CD4-positive, alpha-beta T cell treated with Interleukin-6 for 4 hours (primary cell): ENCODE results near the gene SCAF1.

Source experiments
- DNase-seq: peaks from one replicate; pipeline ENCODE4 v3.0.0-alpha.2; 2020; ENCODE audit warnings: mixed read lengths

SCAF1 gene

DNA sequence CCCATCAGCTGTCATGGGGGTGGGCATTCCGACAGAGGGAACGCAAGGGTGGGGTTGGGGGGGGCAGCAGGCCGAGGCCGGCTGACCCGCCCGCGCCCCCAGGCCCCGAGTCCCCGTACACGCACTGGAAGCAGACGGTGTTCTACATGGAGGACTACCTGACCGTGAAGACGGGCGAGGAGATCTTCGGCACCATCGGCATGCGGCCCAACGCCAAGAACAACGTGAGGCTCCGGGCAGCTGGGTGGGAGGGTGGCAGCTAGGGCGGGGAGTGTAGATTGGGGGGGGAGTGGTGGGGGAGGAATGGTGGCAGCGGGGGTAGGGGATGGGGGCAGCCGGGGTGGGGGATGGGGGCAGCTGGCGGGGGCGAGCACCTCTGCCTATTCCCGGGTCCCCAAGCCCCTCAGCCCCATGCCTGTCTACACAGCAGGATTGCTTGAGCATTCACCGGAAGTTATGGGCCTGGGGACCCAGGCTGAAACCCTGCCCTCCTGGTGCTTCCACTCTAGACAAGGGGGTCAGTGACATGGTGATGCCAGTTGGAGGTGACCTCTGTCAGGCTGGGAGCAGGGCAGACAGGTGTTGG is 44.6 kb downstream of the SCAF1 start:
- DNase-seq = no peak

DNA sequence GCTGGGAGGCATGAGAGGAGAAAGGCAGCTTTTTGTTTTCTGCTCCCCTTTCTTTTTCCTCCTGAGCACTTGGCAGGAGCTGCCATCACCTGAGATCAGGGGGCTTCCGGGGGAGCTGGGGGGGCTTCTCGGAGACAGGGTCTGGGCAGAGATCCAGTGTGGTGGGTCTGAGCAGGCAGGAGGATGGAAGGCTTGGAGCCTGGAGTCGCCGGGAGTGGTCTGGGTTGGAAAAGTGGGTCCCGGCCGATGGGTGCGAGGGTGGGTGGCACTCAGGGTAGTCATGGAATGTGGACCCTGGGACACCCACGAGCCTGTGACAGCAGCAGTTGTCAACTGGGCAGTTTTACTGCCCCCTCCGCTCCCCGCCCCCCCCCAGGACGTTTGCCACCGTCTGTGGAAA is 45.1 kb downstream of the SCAF1 start:
- DNase-seq = no peak

DNA sequence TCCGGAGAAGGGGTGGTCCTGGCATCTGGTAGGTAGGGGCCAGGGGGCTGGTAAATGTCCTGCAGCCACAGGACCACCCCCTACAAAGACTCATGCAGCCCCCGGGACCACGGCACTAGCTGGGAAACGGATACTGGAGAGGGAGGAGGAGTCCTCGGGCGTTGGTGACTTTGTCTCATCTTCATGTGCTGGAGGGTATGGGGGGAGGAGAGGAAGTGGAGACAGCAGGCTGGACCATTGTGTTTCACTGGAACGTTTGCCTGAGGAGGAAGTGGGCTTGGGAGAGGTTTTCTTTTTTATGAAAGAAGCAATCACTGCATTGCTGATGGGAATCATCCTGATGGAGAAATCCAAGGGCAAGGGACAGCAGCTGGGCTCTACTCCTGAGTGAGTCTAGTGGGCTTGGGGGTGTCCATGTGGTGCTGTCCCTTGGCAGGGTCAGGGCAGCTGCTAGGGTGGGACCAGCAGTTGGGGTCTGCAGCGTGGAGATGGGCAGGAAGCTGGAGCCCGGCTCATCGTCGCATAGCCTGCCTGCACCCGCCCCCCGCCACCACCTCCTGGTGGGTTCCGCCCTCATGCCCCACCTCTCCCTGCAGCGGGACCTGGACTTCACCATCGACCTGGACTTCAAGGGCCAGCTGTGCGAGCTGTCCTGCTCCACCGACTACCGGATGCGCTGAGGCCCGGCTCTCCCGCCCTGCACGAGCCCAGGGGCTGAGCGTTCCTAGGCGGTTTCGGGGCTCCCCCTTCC is 45.7 kb downstream of the SCAF1 start:
- DNase-seq = no peak

DNA sequence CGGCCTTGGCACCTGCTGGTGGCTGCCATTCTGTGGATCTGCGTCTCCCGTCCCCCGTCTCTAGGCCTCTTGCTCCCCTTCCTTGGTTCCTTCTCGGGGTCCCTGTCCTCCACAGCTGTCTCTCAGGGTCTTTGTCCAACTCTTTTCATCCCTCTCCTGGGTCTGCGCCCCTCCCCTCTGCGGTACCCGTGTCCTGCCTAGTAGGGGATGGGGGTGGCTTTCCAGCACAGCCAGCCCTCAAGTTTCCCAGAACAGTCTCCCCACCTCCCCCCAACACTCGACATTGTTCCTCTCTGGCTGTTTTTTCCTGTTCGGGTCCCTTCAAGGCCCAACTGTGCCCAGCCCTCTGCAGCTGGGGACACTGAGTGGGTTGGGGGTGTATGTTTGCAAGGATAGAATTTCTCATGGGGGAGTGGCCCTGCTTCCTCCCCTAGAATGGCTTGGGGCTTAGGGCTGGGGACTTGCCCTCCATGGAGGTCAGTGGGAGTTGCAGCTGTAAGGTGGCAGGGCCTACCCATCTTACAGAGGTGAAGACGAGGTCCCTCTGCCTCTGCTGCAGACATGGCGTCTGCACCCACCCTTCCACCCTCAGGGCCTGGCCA is 46.6 kb downstream of the SCAF1 start:
- no peak for DNase-seq

DNA sequence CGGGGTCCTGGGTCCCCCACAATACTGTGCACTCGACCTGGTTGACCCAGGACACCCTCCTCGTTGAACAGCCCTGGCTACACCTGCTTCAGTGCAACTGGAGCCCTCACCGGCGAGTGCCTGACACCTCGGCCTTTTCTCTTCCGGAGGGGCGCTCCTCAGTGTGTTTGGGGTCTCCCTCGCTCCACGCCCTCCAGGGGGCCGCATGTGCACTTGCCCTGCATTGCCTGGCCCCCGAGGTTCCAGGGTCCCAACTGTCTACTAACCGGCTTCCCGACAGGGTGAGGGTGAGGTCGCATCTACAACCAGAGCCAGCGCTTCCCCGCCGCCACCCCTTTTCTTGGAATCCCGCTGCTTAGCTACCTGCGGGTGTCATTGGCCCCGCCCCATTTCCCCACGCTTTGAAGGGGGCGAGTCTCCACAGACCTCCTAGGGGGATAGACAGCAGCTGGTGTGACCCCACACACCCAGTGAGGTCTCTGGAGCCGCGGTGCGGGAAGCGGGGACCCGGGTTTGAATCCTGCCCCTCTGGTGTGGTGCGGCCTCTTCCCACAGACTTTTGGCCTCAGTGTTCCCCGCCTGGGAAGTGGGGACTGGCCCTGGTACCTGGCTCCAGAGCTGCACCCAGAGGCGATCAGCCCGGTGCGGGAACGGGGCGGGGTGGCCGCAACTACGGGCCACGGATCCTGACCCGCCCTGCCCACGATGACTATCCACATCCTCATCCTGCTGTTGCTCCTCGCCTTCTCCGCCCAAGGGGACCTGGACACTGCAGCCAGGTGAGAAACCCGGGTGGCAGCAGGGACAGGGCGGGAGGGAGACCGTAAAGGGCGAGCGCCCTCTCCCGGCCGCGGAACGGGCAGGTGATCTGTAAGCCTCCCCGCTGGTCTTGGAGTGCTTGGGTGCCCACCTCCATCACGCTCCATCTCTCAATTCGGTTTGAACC is 47.4 kb downstream of the SCAF1 start, which contains the start of gene ADM5:
Gene ADM5 (plus strand): TSS at position 462 of the 946 bp plus-strand sequence. CDS start 244 bp downstream, at position 706.
- peak; percentile 58 for DNase-seq

DNA sequence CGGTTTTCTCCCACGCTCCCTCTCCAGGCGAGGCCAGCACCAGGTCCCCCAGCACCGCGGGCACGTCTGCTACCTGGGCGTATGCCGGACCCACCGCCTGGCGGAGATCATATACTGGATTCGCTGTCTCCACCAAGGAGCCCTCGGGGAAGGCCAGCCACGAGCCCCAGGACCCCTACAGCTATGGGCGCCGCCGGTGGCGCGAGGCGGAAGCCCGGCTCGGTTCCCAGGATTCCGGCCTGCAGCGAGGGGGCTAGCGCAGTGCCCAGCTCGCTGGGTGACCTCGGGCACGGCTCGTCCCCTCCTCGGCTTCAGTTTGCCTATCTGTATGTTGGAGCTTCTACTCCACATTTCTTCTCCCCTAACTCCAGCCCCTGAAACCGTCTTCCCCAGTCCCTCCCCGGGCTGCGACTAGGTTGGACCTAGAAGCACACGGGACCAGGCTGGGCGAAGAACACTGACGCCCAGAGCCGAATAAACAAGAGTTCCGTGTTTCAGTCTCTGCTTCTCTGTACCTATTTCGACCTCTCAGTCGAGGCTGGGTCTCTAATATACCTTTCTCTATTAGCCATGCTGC is 48.2 kb downstream of the SCAF1 start:
- DNase-seq = no peak

DNA sequence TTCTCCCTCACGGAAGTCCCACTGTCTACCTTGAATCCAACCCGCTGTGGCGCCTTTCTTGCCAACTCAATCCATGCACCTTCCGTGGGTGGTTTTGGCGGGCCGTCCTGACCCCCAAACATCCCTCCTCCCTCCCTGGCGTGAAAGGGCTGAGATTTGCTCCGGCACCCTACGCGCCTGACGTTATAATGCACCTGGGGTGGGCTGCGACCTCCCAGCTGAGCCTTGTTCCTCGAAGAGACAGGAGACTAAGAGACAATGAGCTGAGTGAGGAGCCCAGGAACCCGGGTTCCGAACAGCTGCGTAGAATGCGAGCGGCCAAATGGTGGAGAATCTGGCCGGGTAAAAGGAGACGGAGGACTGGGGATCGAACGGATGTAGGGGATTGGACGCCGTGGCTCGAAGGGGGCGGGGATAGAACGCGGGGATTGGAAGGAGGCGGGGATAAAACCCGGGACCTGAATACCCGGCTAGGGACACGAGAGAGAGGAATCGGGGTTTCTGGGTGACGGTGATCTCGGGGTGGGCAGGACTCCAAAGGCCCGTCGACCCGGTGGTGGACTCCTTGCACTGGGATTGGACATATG is 48.7 kb downstream of the SCAF1 start, which contains the start of gene CPT1C:
Gene CPT1C (plus strand): TSS at position 461 of the 587 bp plus-strand sequence. CDS start 1,137 bp downstream, outside the sequence.
- peak; percentile 79 for DNase-seq

DNA sequence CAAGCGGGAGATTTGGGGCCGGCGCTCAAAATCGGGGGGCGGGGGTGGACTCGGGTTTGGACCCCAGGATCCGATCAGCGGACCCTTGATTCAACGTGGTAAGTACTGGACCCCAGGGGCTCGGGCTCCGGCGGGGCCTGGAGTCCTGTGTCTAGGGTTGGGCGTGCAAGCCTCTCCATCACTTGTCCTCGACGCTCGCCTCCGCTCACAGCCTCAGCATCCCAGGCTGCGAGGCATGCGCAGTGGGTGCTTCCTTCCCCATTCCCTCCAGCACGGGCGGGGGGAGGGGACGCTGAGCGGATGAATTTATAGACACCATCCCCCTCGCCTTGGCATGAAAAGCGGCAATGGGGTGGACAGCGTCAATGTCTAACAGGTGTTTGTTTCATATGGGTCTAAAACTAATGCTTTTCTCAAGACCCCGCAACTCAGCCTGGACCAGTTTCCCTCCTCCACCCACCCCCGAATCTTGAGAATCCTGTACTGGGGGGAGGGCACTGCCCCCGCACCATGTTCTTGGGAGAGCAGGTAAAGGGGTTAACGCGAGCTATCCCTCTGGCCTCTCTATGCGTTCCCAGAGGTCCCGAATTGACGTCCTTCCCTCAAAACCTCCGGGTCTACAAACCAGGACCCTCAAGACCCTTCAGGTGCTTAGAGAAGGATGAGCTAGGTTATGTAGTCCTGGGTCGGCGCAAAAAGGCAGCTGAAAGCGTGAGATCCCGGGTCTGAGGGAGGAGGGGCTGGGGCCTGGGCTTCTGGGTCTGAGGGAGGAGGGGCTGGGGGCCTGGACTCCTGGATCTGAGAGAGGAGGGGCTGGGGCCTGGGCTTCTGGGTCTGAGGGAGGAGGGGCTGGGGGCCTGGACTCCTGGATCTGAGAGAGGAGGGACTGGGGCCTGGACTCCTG is 49.5 kb downstream of the SCAF1 start:
- peak; percentile 65 for DNase-seq

DNA sequence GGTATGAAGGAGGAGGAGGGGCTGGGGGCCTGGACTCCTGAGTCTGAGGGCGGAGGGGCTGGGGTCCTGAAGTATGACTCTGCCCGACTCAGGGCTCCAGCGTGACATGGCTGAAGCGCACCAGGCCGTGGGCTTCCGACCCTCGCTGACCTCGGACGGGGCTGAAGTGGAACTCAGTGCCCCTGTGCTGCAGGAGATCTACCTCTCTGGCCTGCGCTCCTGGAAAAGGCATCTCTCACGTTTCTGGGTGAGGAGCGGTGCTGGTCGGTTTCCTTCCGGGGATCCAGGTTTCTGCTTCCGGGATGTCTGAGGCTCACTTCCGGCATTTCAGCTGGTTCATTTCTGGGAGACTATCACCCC is 50.1 kb downstream of the SCAF1 start:
- DNase-seq = no peak

DNA sequence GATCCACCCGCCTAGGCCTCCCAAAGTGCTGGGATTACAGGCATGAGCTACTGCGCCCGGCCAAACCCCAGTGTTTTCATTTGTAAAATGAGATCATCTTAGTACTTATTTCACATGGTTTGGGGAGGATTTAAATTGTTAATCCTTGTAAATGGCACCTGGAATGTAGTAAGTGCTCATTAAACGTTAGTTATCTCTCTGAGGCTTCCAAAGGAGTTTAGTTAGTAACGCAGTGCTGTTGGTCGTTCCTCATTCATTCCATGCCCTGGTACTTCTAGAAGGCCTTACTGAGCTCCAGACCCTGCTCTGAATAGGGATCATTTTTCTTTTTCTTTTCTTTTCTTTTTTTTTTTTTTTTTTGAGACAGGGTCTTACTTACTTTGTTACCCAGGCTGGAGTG is 54.1 kb downstream of the SCAF1 start:
- no peak for DNase-seq

DNA sequence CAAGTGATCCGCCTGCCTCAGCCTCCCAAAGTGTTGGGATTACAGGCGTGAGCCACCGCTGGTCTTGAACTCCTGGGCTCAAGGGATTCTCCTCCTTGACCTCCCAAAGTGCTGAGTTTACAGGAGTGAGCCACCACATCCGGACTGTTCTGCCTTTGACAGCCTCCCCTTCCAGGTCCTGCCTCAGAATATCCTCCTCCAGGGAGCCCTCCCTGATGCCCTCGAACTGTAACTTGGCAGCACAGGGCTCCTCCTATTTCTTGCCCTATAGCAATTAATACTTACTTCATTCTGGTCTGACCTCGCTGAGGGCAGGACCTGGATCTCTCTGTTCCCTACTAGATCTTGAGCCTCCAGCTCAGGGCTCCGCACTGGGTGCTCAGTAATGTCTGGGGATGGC is 54.9 kb downstream of the SCAF1 start:
- DNase-seq = no peak

DNA sequence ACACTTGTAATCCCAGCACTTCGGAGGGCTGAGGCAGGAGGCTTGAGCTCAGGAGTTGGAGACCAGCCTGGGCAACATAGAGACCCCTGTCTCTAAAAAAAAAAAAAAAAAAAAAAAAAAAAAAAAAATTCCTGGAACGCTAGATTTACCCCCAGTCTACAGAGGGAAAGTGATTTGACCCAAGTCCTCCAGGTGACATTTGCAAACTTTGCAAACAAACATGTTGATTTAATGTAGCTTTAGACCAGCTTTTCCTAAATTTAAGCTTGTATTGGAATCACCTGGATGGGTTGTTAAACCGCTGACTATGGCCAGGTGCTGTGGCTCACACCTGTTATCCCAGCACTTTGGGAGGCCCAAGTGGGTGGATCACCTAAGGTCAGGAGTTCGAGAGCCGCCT is 57.4 kb downstream of the SCAF1 start:
- no peak for DNase-seq

DNA sequence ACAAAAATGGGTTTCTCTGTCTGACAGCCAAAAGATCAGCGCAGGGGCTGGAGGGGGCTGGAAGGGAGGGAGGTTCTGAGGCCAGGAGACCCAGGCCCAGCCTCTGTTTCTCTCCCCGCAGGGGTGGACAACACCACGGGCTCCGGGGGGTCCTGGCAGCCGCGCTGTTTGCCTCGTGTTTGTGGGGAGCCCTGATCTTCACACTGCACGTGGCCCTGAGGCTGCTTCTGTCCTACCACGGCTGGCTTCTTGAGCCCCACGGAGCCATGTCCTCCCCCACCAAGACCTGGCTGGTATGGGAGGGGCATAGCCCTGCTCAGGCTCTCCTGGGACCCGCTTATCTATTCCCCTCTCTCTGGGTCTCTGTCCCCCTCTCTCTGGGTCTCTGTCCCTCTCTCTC is 58.6 kb downstream of the SCAF1 start:
- no peak for DNase-seq

DNA sequence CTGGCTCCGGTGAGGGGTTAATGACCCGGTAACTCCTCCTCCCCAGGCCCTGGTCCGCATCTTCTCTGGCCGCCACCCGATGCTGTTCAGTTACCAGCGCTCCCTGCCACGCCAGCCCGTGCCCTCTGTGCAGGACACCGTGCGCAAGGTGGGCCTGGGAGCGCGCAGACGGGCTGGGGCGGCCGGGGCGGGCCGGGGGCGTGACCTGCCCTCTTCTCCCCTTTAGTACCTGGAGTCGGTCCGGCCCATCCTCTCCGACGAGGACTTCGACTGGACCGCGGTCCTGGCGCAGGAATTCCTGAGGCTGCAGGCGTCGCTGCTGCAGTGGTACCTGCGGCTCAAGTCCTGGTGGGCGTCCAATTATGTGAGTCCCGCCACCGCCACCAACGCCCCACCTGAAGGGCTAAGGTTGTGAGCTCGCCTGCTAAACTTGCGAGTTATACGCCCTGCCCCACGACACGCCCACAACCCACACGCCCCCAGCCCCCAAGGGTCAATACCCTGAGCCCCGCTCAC is 59.3 kb downstream of the SCAF1 start:
- DNase-seq = no peak

DNA sequence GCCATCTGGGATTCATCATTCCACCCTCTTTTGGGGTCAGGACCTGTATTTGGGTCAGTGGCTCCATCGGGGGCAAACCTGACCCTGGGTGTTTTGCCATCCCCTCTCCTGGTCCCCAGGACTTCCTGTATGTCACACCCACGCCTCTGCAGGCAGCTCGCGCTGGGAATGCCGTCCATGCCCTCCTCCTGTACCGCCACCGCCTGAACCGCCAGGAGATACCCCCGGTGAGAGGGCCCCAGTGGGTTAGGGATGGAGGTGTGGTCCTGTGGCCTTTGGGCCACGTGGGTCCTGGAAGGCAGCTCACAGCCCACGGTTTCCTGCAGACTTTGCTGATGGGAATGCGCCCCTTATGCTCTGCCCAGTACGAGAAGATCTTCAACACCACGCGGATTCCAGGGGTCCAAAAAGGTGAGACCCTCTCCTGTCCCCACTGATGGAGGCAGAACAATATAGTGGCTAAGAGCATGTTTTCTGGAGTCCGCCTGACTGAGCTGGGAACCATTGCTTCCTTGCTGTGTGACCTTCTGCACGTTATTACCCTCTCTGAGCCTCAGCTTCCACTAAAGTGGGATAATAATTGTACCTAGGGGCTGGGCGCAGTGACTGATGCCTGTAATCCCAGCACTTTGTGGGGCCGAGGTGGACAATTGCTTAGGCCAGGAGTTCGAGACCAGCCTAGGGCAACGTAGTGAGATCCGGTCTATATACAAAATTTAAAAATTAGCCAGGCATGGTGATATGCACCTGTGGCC is 63.1 kb downstream of the SCAF1 start:
- no peak for DNase-seq

DNA sequence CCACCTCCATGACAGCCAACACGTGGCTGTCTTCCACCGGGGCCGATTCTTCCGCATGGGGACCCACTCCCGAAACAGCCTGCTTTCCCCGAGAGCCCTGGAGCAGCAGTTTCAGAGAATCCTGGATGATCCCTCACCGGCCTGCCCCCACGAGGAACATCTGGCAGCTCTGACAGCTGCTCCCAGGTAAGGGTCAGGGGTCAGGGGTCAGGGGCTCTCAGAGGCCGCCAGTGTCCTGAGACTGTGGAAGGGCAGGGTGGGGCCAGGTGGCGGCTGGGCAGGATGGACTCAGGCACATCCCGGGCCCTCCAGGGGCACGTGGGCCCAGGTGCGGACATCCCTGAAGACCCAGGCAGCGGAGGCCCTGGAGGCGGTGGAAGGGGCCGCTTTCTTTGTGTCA is 63.9 kb downstream of the SCAF1 start:
- no peak for DNase-seq
